ENCODE results near the gene TFAP2D.

TFAP2D gene

GRCh38 chr6:50819904-50820868 is 106.9 kb downstream of the TFAP2D start:
- DNase-seq, result no peak

GRCh38 chr6:50820869-50821264 is 107.5 kb downstream of the TFAP2D start:
- no peak for DNase-seq

- DNase-seq, result no peak
These were observed 108.2 kb downstream of the TFAP2D start for GRCh38 chr6:50821441-50822077.

GRCh38 chr6:50822078-50822476 is 108.8 kb downstream of the TFAP2D start:
- DNase-seq, result no peak

Measured in activated CD4-positive, alpha-beta T cell treated with anti-CD3 and anti-CD28 coated beads for 48 hours (primary cell).